Upper lobe of right lung (tissue), 1 donor: ENCODE results near the gene CCDC63. TPM values are rescaled to one million over a fixed set of nuclear protein-coding genes. Genes with fewer than 3 reads are reported as not detected.

Experiments used
- ATAC-seq: fragments of 200-7000 bp; cut with Tn5 transposase; one replicate; pipeline ENCODE4 v1.9.1; 2020; ENCODE audit warnings: mild to moderate bottlenecking, moderate library complexity
- DNase-seq: peaks from one replicate; pipeline ENCODE4 v3.0.0-alpha.2; 2020
- H3K27ac ChIP-seq: fragments of 200-600 bp; one replicate; pipeline ENCODE4 v1.8.0; 2022
- H3K27me3 ChIP-seq: fragments of 200-600 bp; one replicate; pipeline ENCODE4 v1.8.0; 2022; ENCODE audit warnings: mild to moderate bottlenecking
- H3K36me3 ChIP-seq: fragments of 200-600 bp; one replicate; pipeline ENCODE4 v1.8.0; 2022
- H3K4me1 ChIP-seq: fragments of 200-600 bp; one replicate; pipeline ENCODE4 v1.8.0; 2022
- H3K4me3 ChIP-seq: fragments of 200-600 bp; one replicate; pipeline ENCODE4 v1.8.0; 2022; ENCODE audit warnings: mild to moderate bottlenecking
- H3K9me3 ChIP-seq: fragments of 200-600 bp; one replicate; pipeline ENCODE4 v1.8.0; 2022
- intact Hi-C: fragments of 100-400 bp; cut with DNase I; formaldehyde crosslinking; loops from one replicate; pipeline ENCODE4 v1.11.0; 2022
- total RNA-seq: library from RNA; stranded (reverse); fragmentation: NEBNext Ultra II Directional; extraction: Animal tissue kit (Norgen Biotek cat#: 25700); gene quantifications from one replicate; pipeline ENCODE4 v1.2.1, GENCODE V29; 2021
- TF ChIP-seq, protein P1 (sequence below): fragments of 200-600 bp; IDR thresholded peaks from one replicate; pipeline ENCODE4 v1.8.0; 2022; ENCODE audit warnings: antibody characterized with exemption
- donor health status: DM: no; HTN: yes; CAD: no; lungs with severe emphysema.

Gene CCDC63
- total RNA-seq, 1 donor from 2014 or later, result not detected

DNA sequence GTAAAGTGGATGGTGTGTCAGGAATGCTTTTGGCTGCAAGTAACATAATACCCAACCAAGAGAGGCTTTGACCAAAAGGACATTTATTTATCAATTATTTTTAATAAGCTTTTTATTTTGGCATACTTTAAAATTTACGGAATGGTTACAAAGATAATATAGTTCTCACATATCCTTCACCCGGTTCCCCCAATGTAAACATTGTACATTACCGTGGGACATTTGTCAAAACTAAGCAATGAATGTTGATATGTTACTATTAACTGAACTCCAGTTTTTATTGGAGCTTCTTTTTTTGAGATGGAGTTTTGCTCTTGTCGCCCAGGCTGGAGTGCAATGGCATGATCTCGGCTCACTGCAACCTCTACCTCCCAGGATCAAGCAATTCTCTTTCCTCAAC lies 23.0 kb downstream of the CCDC63 start:
- no peaks in the 10 kb centered on the region for H3K4me1 ChIP-seq
- H3K27me3 ChIP-seq, result no peaks in the 10 kb centered on the region
- intact Hi-C loops, result no loop called here
- DNase-seq (no peak), ATAC-seq (no peak)
- no peaks in the 10 kb centered on the region for H3K9me3 ChIP-seq
- no peak overlapping the region for H3K27ac ChIP-seq
- H3K4me3 ChIP-seq, result no peak overlapping the region
- TF ChIP-seq, protein P1, sequence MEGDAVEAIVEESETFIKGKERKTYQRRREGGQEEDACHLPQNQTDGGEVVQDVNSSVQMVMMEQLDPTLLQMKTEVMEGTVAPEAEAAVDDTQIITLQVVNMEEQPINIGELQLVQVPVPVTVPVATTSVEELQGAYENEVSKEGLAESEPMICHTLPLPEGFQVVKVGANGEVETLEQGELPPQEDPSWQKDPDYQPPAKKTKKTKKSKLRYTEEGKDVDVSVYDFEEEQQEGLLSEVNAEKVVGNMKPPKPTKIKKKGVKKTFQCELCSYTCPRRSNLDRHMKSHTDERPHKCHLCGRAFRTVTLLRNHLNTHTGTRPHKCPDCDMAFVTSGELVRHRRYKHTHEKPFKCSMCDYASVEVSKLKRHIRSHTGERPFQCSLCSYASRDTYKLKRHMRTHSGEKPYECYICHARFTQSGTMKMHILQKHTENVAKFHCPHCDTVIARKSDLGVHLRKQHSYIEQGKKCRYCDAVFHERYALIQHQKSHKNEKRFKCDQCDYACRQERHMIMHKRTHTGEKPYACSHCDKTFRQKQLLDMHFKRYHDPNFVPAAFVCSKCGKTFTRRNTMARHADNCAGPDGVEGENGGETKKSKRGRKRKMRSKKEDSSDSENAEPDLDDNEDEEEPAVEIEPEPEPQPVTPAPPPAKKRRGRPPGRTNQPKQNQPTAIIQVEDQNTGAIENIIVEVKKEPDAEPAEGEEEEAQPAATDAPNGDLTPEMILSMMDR, result no peak
- H3K36me3 ChIP-seq, result no peaks in the 10 kb centered on the region

DNA sequence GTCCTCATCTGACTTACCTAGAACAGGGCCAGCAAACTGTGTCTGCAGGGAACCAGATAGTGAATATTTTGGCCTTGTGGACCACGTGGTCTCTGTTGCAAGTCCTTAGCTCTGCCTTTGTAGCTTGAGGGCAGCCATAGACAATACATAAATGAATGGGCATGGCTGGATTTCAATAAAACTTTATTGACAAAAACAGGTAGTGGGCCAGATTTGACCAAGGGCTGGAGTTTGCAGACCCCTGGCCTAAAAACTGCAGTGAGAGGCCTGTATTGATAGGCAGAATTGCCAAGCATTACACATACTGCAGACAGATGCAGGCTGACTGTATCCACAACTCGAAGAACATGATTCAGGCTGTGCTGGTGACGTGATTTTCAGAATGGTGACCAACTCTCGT lies 25.3 kb downstream of the CCDC63 start:
- TF ChIP-seq, protein P1, result no peak
- no peaks in the 10 kb centered on the region for H3K9me3 ChIP-seq
- intact Hi-C loops, result no loop called here
- no peak overlapping the region for H3K4me3 ChIP-seq
- DNase-seq (no peak), ATAC-seq (no peak)
- no peaks in the 10 kb centered on the region for H3K36me3 ChIP-seq
- no peaks in the 10 kb centered on the region for H3K4me1 ChIP-seq
- H3K27ac ChIP-seq, result no peak overlapping the region
- no peaks in the 10 kb centered on the region for H3K27me3 ChIP-seq

DNA sequence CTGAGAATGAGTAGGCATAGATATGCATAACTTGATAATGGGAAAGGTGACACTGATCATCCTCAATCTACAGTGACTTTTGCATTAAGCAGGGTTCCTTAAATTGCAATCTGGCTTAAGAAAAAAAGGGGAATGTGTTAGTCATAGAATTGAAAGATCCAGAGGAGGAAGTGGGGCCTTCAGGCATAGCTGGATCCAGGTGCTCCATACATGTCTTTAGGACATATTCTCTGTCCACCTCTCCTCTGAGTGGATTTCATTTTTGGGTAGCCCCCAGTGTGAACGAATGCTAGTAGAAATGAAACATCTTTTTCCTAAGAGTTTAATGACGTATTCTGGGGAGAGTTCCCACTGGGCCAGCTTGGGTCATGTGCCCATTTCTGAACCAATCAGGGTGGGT lies 27.6 kb downstream of the CCDC63 start:
- ATAC-seq, result no peak

GRCh38 chr12:110874781-110875180 lies 28.0 kb downstream of the CCDC63 start:
- Histone ChIP-seq H3K4me3 (no peak overlapping the region), H3K27me3 (no peaks in the 10 kb centered on the region), H3K36me3 (no peaks in the 10 kb centered on the region), H3K27ac (no peak overlapping the region), H3K4me1 (no peaks in the 10 kb centered on the region), H3K9me3 (no peaks in the 10 kb centered on the region)
- DNase-seq (no peak), ATAC-seq (no peak)
- intact Hi-C loops, result no loop called here
- TF ChIP-seq, protein P1, result no peak

More for the DNA sequence above, 27.6 kb downstream of the CCDC63 start:
- Histone ChIP-seq H3K36me3 (no peaks in the 10 kb centered on the region), H3K4me1 (no peaks in the 10 kb centered on the region), H3K27ac (no peak overlapping the region), H3K4me3 (no peak overlapping the region), H3K9me3 (no peaks in the 10 kb centered on the region), H3K27me3 (no peaks in the 10 kb centered on the region)
- intact Hi-C loops, result no loop called here
- no peak for DNase-seq
- TF ChIP-seq, protein P1, result no peak

DNA sequence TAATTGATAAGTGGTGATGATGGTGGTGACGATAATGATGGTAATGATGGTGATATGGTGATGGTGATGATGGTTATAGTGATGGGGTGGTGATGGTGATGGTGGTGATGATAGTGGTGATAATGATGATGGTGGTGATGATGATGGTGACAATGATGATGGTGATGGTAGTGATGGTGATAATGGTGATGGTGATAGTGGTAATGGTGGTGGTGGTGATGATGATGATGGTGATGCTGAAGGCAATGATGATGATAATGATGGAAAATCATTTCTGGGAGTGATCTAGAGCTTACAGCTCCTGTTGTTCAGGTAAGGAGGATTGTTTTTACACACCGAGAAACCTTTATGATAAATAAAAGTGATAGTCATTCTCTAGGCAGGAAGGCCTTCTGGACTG lies 33.9 kb downstream of the CCDC63 start:
- Histone ChIP-seq H3K36me3 (no peaks in the 10 kb centered on the region), H3K4me3 (no peak overlapping the region), H3K27ac (no peak overlapping the region), H3K4me1 (no peaks in the 10 kb centered on the region), H3K27me3 (no peaks in the 10 kb centered on the region), H3K9me3 (no peaks in the 10 kb centered on the region)
- no peak for ATAC-seq
- no peak for DNase-seq
- intact Hi-C loops, result no loop called here
- TF ChIP-seq, protein P1, result no peak

- Histone ChIP-seq H3K4me3 (no peak overlapping the region), H3K4me1 (no peaks in the 10 kb centered on the region), H3K9me3 (no peaks in the 10 kb centered on the region), H3K27me3 (no peaks in the 10 kb centered on the region), H3K36me3 (no peaks in the 10 kb centered on the region), H3K27ac (no peak overlapping the region)
- ATAC-seq (no peak), DNase-seq (no peak)
- TF ChIP-seq, protein P1, result no peak
- intact Hi-C loops, result no loop called here
Observed at GRCh38 chr12:110883251-110883650, 36.5 kb downstream of the CCDC63 start.
